ENCODE measurements around the gene TMEM35B.
"Not testable (repeated sequence)": the region's sequence is repeated elsewhere in the genome, so short reads cannot be mapped to it uniquely, and the experiment has no call there.

Gene TMEM35B

GRCh38 chr1:34984793-34985608 lies at the start of gene TMEM35B:
TMEM35B (minus strand) TSS chr1:34985347; CDS start chr1:34985305, 42 bp downstream.
- peak; percentile 63 to 68 for DNase-seq (ENCODE audit: extremely low read depth in 1 of 2, low read depth in 1 of 2)

DNA sequence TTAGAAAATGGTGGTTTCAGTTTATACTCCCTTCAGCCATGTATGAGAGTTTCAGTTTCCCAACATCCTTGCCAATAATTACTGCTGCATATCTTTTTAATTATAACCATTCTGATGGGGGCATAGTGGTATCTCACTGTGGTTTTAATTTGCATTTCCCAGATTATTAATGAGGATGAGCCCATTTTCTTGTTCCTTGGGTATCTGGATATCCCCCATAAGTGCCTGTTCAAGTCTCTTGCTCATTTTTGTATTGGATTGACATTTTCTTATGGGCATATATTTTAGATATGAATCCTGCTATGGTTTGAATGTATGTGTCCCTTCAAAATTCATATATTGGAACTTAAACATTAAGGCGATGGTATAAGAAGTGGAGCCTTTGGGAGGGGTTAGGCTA lies 48.2 kb upstream of the TMEM35B start:
- no peak for DNase-seq (ENCODE audit: extremely low read depth in 1 of 2, low read depth in 1 of 2)

DNA sequence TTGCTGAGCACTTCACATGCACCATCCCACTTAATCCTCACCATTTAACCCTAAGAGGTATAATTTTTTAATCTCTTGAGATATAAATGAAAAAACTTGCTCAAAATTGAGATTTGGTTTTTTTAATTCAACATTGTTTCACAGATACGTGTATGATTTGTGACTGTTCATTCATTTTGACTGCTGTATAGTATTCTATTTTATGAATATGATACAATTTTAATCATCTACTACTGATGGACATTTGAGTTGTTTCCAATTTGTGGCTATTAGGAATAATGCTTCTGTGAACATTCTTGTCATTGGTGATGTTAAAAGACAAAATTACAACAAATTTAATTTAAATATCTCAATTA lies 47.2 kb upstream of the TMEM35B start:
- DNase-seq (ENCODE audit: extremely low read depth in 1 of 2, low read depth in 1 of 2), result no peak

DNA sequence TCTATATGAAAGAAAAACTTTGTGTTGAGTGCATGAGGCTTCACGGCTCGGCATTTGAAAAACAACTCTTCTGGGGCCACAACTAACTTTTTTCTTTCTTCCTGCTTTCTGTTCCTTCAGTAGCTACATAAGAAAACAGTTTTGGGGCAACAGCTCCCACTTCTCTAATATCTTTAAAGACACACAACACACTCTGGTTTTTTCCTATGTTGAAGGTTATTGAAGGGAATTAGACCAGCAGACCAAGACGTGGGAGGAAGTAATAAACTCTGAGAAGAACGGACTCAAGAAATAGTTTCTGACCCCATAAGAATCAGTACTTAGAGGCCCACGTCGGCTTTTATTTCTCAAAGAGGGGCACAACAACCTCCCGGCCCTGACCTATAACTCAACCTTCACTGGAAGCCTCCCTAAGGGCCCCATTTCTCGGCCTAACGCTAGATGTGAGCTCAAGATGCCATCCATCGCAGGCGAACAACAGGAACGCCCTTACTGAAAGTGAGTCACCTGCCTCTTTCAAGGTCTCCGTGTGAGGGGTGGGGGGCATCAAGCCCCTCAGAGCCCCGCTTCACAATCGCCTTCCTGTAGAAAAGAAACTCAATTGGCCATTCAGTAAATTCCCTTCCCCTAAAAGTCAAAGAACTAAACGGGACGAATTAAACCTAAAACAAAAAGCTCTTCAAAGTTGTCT lies 45.8 kb upstream of the TMEM35B start:
- DNase-seq (ENCODE audit: extremely low read depth in 1 of 2, low read depth in 1 of 2), result peak in 1 of 2 donors; percentile 35

GRCh38 chr1:35030338-35030737 lies 45.2 kb upstream of the TMEM35B start:
- DNase-seq (ENCODE audit: extremely low read depth in 1 of 2, low read depth in 1 of 2), result no peak

- DNase-seq (ENCODE audit: extremely low read depth in 1 of 2, low read depth in 1 of 2), result no peak
These were observed 44.6 kb upstream of the TMEM35B start for GRCh38 chr1:35029761-35030160.

GRCh38 chr1:35016406-35016805 lies 31.3 kb upstream of the TMEM35B start:
- no peak for DNase-seq (ENCODE audit: extremely low read depth in 1 of 2, low read depth in 1 of 2)

- DNase-seq (ENCODE audit: extremely low read depth in 1 of 2, low read depth in 1 of 2), result no peak
These were observed 29.3 kb upstream of the TMEM35B start for GRCh38 chr1:35014486-35014885.

- DNase-seq (ENCODE audit: extremely low read depth in 1 of 2, low read depth in 1 of 2), result no peak
These were observed 20.6 kb upstream of the TMEM35B start for GRCh38 chr1:35005711-35006110.

- no peak for DNase-seq (ENCODE audit: extremely low read depth in 1 of 2, low read depth in 1 of 2)
These were observed 16.6 kb upstream of the TMEM35B start for GRCh38 chr1:35001743-35002142.

DNA sequence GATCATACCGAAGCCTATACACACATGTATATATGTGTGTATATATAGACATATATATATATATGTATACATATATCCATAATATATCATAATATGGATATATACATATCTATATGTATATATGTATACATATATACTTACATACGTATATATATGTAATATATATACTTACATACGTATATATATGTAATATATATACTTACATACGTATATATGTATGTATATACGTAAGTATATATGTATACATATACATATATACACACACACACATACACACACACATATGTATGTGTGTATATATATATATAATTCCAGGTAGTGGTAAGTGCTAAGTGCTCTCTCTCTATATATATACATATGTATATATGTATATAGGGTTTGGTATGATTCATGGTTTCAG lies 9.7 kb upstream of the TMEM35B start:
- no peak for DNase-seq (ENCODE audit: extremely low read depth in 1 of 2, low read depth in 1 of 2)

DNA sequence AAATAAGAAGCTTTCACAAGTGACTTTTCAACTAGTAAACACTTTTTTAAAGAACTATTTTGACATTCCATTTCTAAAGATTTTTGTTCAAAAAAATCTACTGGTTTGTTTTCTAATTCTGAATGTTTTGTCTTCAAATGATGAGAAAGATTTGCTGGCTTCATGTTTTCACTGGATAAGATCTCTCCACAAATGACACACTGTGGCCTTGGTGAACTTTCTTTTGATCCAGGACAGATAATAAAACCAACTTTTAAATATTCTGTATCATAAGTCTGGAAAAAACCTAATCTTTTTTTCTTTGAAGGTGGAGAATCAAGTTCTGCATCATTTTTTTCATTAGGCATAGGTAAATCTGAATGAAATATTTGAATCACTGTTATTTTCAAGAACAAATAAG lies 3.4 kb upstream of the TMEM35B start:
- no peak for DNase-seq (ENCODE audit: extremely low read depth in 1 of 2, low read depth in 1 of 2)

GRCh38 chr1:34988147-34988546 lies 3.0 kb upstream of the TMEM35B start:
- DNase-seq (ENCODE audit: extremely low read depth in 1 of 2, low read depth in 1 of 2), result no peak

DNA sequence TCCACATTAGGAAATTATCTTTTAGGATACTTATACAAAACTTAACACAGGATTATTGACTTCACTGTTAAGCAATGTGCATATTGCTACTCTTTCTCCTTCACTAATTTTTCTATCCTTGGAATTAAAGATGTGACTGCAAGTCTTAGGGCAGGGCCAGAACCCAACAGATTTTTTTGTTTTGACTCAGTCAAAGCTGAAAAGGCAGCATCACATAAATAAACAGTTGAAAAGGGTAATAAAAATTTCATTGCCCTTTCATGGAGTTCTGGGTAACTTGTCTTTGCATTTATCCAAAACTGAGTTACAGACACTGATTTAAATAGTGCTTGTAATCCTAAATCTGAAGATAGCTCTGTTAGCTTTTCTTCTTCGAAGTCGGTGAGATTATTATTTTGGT lies 1.9 kb upstream of the TMEM35B start:
- DNase-seq (ENCODE audit: extremely low read depth in 1 of 2, low read depth in 1 of 2), result no peak

DNA sequence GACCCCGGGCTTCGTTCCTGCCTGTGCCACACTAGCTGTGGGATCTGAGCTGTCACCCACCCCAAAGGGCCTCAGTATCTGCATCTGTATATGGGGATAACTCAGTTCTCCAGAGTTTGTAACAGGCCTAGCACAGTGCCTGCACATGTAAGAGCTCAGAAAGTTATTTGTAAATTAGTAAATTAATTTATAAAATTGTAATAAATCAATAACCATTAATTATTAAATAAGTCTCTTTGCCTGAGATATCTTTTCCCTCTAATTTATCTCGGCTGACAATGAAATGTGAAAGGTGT lies 410 bp upstream of the TMEM35B start:
- DNase-seq (ENCODE audit: extremely low read depth in 1 of 2, low read depth in 1 of 2), result not testable (repeated sequence)

DNA sequence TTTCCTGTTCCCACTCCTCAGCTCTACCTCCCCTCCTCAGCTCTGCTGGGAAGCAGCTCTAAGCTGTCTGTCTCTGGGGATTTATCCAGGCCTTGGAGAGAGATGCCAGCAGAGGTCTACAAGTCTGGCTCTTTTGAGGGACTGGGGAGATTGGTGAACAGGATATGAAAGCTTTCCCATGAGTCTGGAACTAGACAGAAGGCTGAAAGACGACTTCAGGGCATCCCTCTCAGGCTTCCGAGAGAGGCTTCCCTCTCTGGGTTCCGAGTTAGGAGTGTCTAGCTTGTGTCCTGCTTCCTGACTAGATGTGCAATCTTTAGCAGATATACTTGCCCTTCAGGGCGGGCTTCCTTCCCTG lies 733 bp downstream of the TMEM35B start:
- DNase-seq (ENCODE audit: extremely low read depth in 1 of 2, low read depth in 1 of 2), result no peak

DNA sequence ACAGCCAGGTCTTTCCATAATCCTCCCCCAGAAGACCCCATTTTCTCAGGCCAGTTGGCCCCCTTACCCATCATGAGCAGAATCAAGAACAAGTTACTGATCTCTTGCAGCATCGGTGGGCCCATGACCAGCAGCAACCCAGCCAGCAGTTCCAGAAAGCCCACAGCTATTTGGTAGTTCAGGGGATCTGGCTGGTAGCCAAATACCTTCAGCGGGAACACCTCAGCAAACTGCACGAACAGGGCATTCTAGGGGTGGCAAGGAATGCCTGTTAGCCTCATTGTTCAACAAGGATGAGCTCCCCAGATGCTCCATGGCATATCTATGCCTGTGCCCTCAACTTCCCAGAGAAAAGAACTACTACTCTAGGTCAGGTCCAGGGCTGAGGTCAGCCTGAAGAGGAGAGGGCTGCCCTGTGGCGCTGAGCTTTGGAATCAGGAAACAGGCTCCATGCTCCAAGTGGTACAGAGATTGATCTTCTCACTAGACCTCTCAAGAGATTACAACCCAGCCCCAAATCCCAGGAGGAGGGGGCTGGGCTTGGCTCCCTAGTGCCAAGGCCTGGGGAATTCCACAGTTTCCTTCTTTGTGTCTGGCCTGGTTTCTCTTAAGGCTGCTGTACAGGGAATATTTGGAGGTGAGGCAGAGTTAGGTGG lies 1.3 kb downstream of the TMEM35B start:
- no peak for DNase-seq (ENCODE audit: extremely low read depth in 1 of 2, low read depth in 1 of 2)

DNA sequence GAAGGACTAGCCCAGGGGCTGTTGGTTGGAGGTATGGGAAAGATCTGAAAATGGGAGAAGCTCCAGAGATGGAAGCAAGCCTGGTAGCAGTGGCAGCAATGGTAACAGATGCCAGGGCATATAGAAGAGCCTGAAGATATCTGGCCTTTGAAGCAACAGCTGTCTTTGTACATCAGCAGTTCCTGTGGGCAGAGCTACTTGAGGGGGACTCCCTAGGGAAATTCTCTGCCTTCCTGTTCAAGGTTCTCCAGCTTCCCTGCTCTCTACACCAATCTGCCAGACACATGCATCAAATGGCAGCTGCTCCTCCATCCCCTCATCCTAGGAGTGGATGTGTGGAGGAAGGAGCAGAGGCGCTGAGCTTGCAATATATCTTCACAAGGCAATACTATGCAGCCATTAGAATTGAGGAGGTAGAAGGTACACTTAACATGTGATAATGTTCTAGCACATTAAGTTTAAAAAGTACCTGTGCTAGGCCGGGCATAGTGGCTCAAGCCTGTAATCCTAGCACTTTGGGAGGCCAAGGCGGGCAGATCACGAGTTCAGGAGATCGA lies 2.2 kb downstream of the TMEM35B start:
- no peak for DNase-seq (ENCODE audit: extremely low read depth in 1 of 2, low read depth in 1 of 2)

DNA sequence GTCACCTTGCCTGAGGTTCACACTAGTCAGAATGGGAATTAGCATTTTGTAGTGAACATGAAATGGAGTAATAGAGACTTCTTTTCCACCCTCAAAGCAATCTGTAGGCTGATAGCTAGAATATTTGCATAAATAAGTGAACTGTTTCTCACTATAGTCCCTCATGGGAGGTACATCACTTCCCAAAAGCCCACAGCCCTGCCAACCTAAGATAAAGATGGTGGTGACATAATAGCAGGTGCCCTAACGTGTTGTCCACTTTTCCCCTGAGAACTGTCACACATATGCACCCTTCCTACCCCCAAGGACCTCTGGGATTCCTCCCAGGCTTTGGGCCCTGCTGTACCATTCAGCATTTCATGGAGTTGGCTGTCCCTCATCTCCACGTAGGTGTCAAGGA lies 4.4 kb downstream of the TMEM35B start:
- DNase-seq (ENCODE audit: extremely low read depth in 1 of 2, low read depth in 1 of 2), result no peak

- no peak for DNase-seq (ENCODE audit: extremely low read depth in 1 of 2, low read depth in 1 of 2)
These were observed 6.2 kb downstream of the TMEM35B start for GRCh38 chr1:34978921-34979320.

- DNase-seq (ENCODE audit: extremely low read depth in 1 of 2, low read depth in 1 of 2), result no peak
These were observed 7.3 kb downstream of the TMEM35B start for GRCh38 chr1:34977858-34978257.

DNA sequence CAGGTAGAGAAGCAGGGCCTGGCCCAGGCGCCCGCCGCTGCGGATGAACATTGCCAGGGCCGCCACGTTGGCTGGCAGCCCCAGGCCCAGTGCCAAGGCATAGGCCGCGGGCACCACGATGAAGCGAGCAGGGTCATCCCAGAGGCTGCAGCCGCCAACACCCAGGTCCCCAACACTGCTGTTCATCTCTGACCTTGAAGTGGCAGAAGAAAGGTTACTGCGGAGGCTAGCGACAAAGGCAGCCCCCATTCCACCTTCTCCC lies 8.0 kb downstream of the TMEM35B start:
- DNase-seq (ENCODE audit: extremely low read depth in 1 of 2, low read depth in 1 of 2), result no peak
